ENCODE measurements around the gene NXT1.
"Not testable (repeated sequence)": the region's sequence is repeated elsewhere in the genome, so short reads cannot be mapped to it uniquely, and the experiment has no call there.

DNA sequence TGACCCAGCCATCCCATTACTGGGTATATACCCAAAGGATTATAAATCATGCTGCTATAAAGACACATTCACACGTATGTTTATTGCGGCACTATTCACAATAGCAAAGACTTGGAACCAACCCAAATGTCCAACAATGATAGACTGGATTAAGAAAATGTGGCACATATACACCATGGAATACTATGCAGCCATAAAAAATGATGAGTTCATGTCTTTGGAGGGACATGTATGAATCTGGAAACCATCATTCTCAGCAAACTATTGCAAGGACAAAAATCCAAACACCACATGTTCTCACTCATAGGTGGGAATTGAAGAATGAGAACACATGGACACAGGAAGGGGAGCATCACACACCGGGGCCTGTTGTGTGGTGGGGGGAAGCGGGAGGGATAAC lies 43.2 kb upstream of the NXT1 start:
- TF ChIP-seq, protein P1, sequence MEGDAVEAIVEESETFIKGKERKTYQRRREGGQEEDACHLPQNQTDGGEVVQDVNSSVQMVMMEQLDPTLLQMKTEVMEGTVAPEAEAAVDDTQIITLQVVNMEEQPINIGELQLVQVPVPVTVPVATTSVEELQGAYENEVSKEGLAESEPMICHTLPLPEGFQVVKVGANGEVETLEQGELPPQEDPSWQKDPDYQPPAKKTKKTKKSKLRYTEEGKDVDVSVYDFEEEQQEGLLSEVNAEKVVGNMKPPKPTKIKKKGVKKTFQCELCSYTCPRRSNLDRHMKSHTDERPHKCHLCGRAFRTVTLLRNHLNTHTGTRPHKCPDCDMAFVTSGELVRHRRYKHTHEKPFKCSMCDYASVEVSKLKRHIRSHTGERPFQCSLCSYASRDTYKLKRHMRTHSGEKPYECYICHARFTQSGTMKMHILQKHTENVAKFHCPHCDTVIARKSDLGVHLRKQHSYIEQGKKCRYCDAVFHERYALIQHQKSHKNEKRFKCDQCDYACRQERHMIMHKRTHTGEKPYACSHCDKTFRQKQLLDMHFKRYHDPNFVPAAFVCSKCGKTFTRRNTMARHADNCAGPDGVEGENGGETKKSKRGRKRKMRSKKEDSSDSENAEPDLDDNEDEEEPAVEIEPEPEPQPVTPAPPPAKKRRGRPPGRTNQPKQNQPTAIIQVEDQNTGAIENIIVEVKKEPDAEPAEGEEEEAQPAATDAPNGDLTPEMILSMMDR (conservative IDR thresholded peaks at IDR 0.05): not testable (repeated sequence)
- TF ChIP-seq ZFX (IDR thresholded peaks at IDR 0.05): not testable (repeated sequence)

All from C4-2B (cell line).